Mammary epithelial cell (primary cell): ENCODE data around the gene CLDN4.

ENCODE experiments used
- CTCF ChIP-seq, 2 donors: IDR thresholded peaks in 1 of 2; conservative IDR thresholded peaks in 1 of 2; 2 replicates each; pipeline ENCODE4 v1.5.1; 2011 to 2012; ENCODE audit warnings: inconsistent platforms in 2 of 2, low read length in 2 of 2, mild to moderate bottlenecking in 2 of 2, control low read depth in 1 of 2, low read depth in 1 of 2; ENCODE audit not compliant: insufficient read depth in 1 of 2; ENCODE audit errors: extremely low read depth in 1 of 2
- EZH2 ChIP-seq: IDR thresholded peaks from 2 replicates; pipeline ENCODE4 v1.6.1; 2012; ENCODE audit warnings: low read length, inconsistent platforms, borderline replicate concordance

- TF ChIP-seq CTCF (conservative IDR thresholded peaks at IDR 0.05 in 1 of 2, IDR thresholded peaks at IDR 0.05 in 1 of 2; ENCODE audit: extremely low read depth in 1 of 2, insufficient read depth in 1 of 2, low read depth in 1 of 2, low read length in 2 of 2) (no peak), EZH2 (no peak)
These were observed 10.1 kb downstream of the CLDN4 start for GRCh38 chr7:73840715-73841379.
